ENCODE data around the gene TNIK. TPM values are rescaled to one million over a fixed set of nuclear protein-coding genes. Genes with fewer than 3 reads are reported as not detected.

The TNIK gene
- total RNA-seq, 1 experiment from 2014 or later, result not detected

DNA sequence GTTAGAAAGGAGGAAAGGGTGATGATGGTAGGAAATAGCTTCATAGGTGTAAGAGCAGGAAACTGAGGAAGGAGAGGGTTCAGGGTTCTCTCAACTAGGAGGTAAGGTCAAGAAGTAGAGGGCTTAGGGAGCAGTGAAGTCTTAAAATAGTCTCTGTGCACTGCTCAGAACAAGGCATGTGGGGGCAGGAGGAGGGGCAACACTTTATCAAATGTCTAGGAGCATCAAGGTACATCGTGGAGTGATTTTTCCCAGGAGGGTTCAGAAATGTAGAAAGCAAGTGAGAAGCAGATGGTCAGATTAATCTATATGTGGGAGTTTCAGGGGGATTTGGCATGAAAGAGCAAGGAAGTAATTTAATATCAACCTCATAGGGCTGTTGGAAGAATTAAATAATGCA lies 58.8 kb downstream of the TNIK start:
- H3K79me2 ChIP-seq (ENCODE audit: low read length), result no peaks in the 10 kb centered on the region
- no peaks in the 10 kb centered on the region for H3K36me3 ChIP-seq (ENCODE audit: insufficient read depth, low read length)
- no peak overlapping the region for H2AFZ ChIP-seq (ENCODE audit: low read length)
- DNase-seq, result no peak
- no peak overlapping the region for H3K9ac ChIP-seq (ENCODE audit: low read length)
- no peaks in the 10 kb centered on the region for H3K9me2 ChIP-seq (replicated peaks; ENCODE audit: insufficient read depth, low read length)
- no peaks in the 10 kb centered on the region for H4K20me1 ChIP-seq (ENCODE audit: insufficient read depth, low read depth, low read length)
- H3K4me1 ChIP-seq (ENCODE audit: low read length), result no peaks in the 10 kb centered on the region
- H3K27ac ChIP-seq (ENCODE audit: low read length), result no peak overlapping the region
- no peaks in the 10 kb centered on the region for H3K9me3 ChIP-seq (ENCODE audit: low read length)
- H3K4me3 ChIP-seq (ENCODE audit: low read length), result no peak overlapping the region
- H3K4me2 ChIP-seq (ENCODE audit: low read depth, low read length, poor library complexity, severe bottlenecking), result no peak overlapping the region
- no peaks in the 10 kb centered on the region for H3K27me3 ChIP-seq (ENCODE audit: low read length)

DNA sequence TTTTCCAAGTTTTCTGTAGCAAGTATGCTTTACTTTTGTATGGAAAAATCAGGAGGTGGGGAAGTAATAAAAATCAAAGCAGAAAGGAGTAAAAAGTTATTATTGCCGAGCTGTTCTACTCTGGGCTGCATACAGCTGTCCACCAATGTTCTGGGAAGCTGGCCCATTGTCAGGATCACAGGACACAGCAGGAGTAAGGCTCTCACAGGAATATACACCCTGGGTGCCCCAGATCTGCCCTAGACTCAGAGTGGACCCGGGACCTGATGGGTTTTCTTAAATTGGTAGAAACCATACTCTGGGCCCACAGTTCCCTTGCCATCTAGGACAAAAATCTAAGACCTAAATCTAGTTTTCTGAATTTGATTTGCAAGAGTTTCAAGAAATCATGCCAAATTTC lies 60.4 kb downstream of the TNIK start:
- DNase-seq, result no peak
- no peak overlapping the region for H3K27ac ChIP-seq (ENCODE audit: low read length)
- H3K9me2 ChIP-seq (replicated peaks; ENCODE audit: insufficient read depth, low read length), result no peaks in the 10 kb centered on the region
- H3K36me3 ChIP-seq (ENCODE audit: insufficient read depth, low read length), result no peaks in the 10 kb centered on the region
- H3K4me3 ChIP-seq (ENCODE audit: low read length), result no peak overlapping the region
- no peak overlapping the region for H3K9ac ChIP-seq (ENCODE audit: low read length)
- H3K27me3 ChIP-seq (ENCODE audit: low read length), result no peaks in the 10 kb centered on the region
- no peak overlapping the region for H3K4me2 ChIP-seq (ENCODE audit: low read depth, low read length, poor library complexity, severe bottlenecking)
- no peaks in the 10 kb centered on the region for H3K9me3 ChIP-seq (ENCODE audit: low read length)
- no peaks in the 10 kb centered on the region for H4K20me1 ChIP-seq (ENCODE audit: insufficient read depth, low read depth, low read length)
- H3K79me2 ChIP-seq (ENCODE audit: low read length), result no peaks in the 10 kb centered on the region
- H2AFZ ChIP-seq (ENCODE audit: low read length), result no peak overlapping the region
- H3K4me1 ChIP-seq (ENCODE audit: low read length), result no peaks in the 10 kb centered on the region

DNA sequence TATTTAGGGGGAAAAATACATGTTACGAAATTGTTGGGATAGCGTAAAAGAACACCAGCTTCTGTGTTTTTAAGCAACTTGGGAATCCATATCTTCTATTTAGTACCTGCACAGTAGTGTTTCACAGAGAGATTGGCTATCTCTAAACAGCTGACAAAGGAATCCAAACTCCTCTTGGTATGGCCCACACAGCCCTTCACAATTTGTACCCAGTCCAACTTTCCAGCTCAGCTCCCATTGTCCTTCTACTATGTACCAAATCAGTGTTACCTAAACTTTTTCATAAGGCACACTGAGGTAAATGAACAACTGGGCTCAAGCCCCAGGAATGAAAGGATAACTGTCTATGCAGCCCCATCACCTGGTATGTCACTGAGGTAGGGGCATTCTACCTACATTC lies 61.9 kb downstream of the TNIK start:
- no peak overlapping the region for H2AFZ ChIP-seq (ENCODE audit: low read length)
- DNase-seq, result no peak
- no peaks in the 10 kb centered on the region for H3K27me3 ChIP-seq (ENCODE audit: low read length)
- no peaks in the 10 kb centered on the region for H3K79me2 ChIP-seq (ENCODE audit: low read length)
- H3K9ac ChIP-seq (ENCODE audit: low read length), result no peak overlapping the region
- H3K9me2 ChIP-seq (replicated peaks; ENCODE audit: insufficient read depth, low read length), result no peaks in the 10 kb centered on the region
- no peaks in the 10 kb centered on the region for H3K36me3 ChIP-seq (ENCODE audit: insufficient read depth, low read length)
- H3K27ac ChIP-seq (ENCODE audit: low read length), result no peak overlapping the region
- no peaks in the 10 kb centered on the region for H3K9me3 ChIP-seq (ENCODE audit: low read length)
- H3K4me1 ChIP-seq (ENCODE audit: low read length), result no peaks in the 10 kb centered on the region
- no peak overlapping the region for H3K4me3 ChIP-seq (ENCODE audit: low read length)
- no peak overlapping the region for H3K4me2 ChIP-seq (ENCODE audit: low read depth, low read length, poor library complexity, severe bottlenecking)
- no peaks in the 10 kb centered on the region for H4K20me1 ChIP-seq (ENCODE audit: insufficient read depth, low read depth, low read length)

DNA sequence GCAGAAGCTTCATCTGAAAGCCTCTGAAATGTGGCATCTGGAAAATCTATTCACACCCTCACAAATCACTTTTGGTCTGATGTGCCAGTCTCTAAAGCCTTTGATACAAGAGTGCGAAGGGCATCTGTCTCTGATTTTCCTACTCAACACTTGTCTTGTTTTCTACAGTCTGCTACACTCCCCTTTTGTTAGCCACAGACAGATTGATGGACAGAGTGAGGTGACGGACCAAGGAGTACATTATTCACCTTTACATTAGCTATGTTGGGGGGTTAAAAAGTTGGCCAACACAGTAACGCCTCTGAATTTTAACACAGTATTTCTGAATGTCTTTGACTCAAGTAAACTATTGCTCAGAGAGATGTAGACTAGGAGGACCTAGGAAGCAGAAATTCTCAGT lies 63.1 kb downstream of the TNIK start:
- H3K4me3 ChIP-seq (ENCODE audit: low read length), result no peak overlapping the region
- H4K20me1 ChIP-seq (ENCODE audit: insufficient read depth, low read depth, low read length), result no peaks in the 10 kb centered on the region
- no peak overlapping the region for H3K9ac ChIP-seq (ENCODE audit: low read length)
- H3K4me2 ChIP-seq (ENCODE audit: low read depth, low read length, poor library complexity, severe bottlenecking), result no peak overlapping the region
- H2AFZ ChIP-seq (ENCODE audit: low read length), result no peak overlapping the region
- no peaks in the 10 kb centered on the region for H3K9me2 ChIP-seq (replicated peaks; ENCODE audit: insufficient read depth, low read length)
- H3K27ac ChIP-seq (ENCODE audit: low read length), result no peak overlapping the region
- no peaks in the 10 kb centered on the region for H3K36me3 ChIP-seq (ENCODE audit: insufficient read depth, low read length)
- H3K9me3 ChIP-seq (ENCODE audit: low read length), result no peaks in the 10 kb centered on the region
- DNase-seq, result no peak
- H3K27me3 ChIP-seq (ENCODE audit: low read length), result no peaks in the 10 kb centered on the region
- H3K79me2 ChIP-seq (ENCODE audit: low read length), result no peaks in the 10 kb centered on the region
- H3K4me1 ChIP-seq (ENCODE audit: low read length), result no peaks in the 10 kb centered on the region

DNA sequence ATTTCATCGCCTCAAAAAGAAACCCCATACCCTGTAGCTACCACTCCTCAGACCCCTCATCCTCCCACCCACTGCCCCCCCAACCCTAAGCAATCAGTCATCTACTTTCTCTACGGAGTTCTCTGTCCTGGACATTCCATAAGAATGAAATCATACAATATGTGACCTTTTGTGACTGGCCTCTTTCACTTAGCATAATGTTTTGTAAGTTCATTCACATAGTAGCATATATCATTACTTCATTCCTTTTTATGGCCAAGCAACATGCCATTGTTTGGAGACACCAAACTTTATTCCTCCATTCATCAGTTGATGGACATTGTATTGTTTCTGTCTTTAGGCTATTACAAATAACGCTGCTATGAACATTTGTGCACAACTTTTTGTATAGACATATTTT lies 64.2 kb downstream of the TNIK start:
- no peaks in the 10 kb centered on the region for H4K20me1 ChIP-seq (ENCODE audit: insufficient read depth, low read depth, low read length)
- H3K9me2 ChIP-seq (replicated peaks; ENCODE audit: insufficient read depth, low read length), result no peaks in the 10 kb centered on the region
- H3K79me2 ChIP-seq (ENCODE audit: low read length), result no peaks in the 10 kb centered on the region
- no peak overlapping the region for H3K4me3 ChIP-seq (ENCODE audit: low read length)
- H3K4me2 ChIP-seq (ENCODE audit: low read depth, low read length, poor library complexity, severe bottlenecking), result no peak overlapping the region
- no peaks in the 10 kb centered on the region for H3K27me3 ChIP-seq (ENCODE audit: low read length)
- DNase-seq, result no peak
- no peaks in the 10 kb centered on the region for H3K9me3 ChIP-seq (ENCODE audit: low read length)
- H3K27ac ChIP-seq (ENCODE audit: low read length), result no peak overlapping the region
- H2AFZ ChIP-seq (ENCODE audit: low read length), result no peak overlapping the region
- H3K36me3 ChIP-seq (ENCODE audit: insufficient read depth, low read length), result no peaks in the 10 kb centered on the region
- H3K4me1 ChIP-seq (ENCODE audit: low read length), result no peaks in the 10 kb centered on the region
- H3K9ac ChIP-seq (ENCODE audit: low read length), result no peak overlapping the region

DNA sequence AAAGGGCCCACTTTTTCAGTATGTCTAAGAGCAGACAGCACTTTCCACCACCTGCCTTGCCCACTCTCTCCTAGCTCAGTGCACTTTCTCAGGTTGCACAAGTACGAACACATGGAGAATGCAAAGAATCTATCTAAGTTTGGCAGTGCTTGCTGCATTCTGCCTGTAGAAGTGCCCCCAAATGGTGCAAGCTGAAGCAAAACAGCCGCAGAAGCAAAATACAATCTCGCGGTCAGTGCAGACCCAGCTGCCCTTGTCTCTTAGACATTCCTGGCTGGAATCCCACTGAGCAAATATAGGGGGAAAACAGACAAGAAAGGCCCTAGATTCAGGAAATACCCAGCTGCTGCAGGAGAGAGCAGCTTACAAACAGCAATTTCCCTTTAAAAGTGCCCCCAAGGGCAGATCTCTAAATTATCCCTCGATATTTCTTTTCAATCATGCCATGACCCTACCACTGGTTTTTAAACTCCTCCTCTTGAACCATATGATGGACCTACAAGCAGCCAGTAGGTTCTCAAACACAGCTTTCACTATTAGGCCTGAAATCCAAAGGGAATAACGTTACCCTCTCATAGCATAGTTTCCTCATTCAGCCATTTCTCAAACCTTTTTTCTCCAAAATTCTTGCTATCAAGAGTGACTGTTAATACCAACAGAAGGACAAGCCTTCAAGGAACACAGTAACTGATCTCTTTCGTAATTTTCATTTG lies 67.0 kb downstream of the TNIK start:
- DNase-seq, result no peak
- H3K9me2 ChIP-seq (replicated peaks; ENCODE audit: insufficient read depth, low read length), result no peaks in the 10 kb centered on the region
- H3K4me1 ChIP-seq (ENCODE audit: low read length), result no peaks in the 10 kb centered on the region
- H3K9ac ChIP-seq (ENCODE audit: low read length), result no peak overlapping the region
- H4K20me1 ChIP-seq (ENCODE audit: insufficient read depth, low read depth, low read length), result no peaks in the 10 kb centered on the region
- no peak overlapping the region for H2AFZ ChIP-seq (ENCODE audit: low read length)
- no peak overlapping the region for H3K4me2 ChIP-seq (ENCODE audit: low read depth, low read length, poor library complexity, severe bottlenecking)
- no peaks in the 10 kb centered on the region for H3K9me3 ChIP-seq (ENCODE audit: low read length)
- H3K36me3 ChIP-seq (ENCODE audit: insufficient read depth, low read length), result no peaks in the 10 kb centered on the region
- H3K4me3 ChIP-seq (ENCODE audit: low read length), result no peak overlapping the region
- H3K27me3 ChIP-seq (ENCODE audit: low read length), result no peaks in the 10 kb centered on the region
- no peaks in the 10 kb centered on the region for H3K79me2 ChIP-seq (ENCODE audit: low read length)
- H3K27ac ChIP-seq (ENCODE audit: low read length), result no peak overlapping the region

DNA sequence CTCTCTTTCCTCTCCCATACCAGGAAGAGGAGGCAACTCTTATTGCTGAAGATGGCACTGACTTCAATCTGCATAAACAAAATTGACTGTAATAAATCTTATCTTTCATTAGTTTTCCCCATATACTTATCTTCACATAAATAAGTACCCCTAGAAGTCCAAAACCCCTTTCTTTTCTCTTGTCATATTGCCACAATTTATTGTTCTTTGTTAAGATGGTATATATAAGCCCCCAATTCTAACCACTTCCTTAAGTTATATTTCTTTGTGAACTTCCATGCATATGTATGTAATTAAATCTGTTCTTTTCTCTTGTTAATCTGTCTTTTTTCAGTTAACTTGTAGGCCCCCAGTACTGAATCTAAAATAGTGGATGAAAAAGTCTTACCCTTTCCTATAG lies 68.8 kb downstream of the TNIK start:
- Histone ChIP-seq H2AFZ (ENCODE audit: low read length) (no peak overlapping the region), H3K36me3 (ENCODE audit: insufficient read depth, low read length) (no peaks in the 10 kb centered on the region), H3K9ac (ENCODE audit: low read length) (no peak overlapping the region), H3K9me3 (ENCODE audit: low read length) (no peaks in the 10 kb centered on the region), H3K79me2 (ENCODE audit: low read length) (no peaks in the 10 kb centered on the region), H3K27me3 (ENCODE audit: low read length) (no peaks in the 10 kb centered on the region), H3K27ac (ENCODE audit: low read length) (no peak overlapping the region), H3K4me1 (ENCODE audit: low read length) (no peaks in the 10 kb centered on the region), H3K9me2 (replicated peaks; ENCODE audit: insufficient read depth, low read length) (no peaks in the 10 kb centered on the region), H3K4me3 (ENCODE audit: low read length) (no peak overlapping the region), H4K20me1 (ENCODE audit: insufficient read depth, low read depth, low read length) (no peaks in the 10 kb centered on the region), H3K4me2 (ENCODE audit: low read depth, low read length, poor library complexity, severe bottlenecking) (no peak overlapping the region)
- no peak for DNase-seq

DNA sequence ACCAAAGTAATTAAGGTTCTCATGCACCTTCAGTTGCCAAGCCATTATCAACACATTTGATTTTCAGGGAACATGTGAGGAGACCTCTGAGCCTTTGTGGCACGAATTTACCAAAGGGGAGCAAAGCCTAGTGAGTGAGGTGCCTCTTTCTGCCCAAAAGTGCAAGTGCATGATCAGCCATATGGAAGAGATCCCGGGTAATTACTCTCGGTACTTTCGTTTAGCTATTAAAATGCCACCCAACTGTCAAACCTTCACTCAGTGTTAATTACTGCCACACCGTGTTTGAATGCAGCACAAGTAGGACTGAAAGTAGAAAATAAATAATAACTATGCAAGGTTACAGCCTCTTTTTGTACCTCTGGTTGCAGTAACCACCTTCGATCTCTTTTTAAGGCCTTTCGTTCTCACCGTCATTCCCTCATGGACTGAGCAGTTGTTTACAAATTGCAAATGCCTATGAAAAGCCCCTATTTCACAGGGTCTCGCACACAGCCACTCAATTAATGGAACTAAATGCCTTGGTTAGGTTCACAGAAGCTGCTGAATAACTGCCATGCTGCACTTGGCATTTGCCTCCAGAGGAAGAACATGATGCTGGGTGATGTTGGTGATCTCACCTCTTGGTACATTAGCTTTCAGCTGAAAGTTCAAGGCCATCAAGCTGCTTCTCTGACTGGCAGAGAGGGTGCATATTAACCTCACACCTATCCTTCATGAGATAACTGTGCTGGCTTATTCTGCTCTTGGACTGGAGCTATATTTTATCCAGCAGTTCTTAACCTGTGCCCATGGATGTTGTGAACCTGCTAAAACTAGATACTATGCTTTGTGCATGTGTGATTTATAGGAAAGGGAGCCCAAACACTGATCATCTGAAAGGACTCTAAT lies 69.9 kb downstream of the TNIK start:
- Histone ChIP-seq H3K36me3 (ENCODE audit: insufficient read depth, low read length) (no peaks in the 10 kb centered on the region), H3K27ac (ENCODE audit: low read length) (no peak overlapping the region), H3K9me3 (ENCODE audit: low read length) (no peaks in the 10 kb centered on the region), H3K4me2 (ENCODE audit: low read depth, low read length, poor library complexity, severe bottlenecking) (no peak overlapping the region), H3K27me3 (ENCODE audit: low read length) (no peaks in the 10 kb centered on the region), H3K4me1 (ENCODE audit: low read length) (no peaks in the 10 kb centered on the region), H3K9me2 (replicated peaks; ENCODE audit: insufficient read depth, low read length) (no peaks in the 10 kb centered on the region), H3K79me2 (ENCODE audit: low read length) (no peaks in the 10 kb centered on the region), H3K9ac (ENCODE audit: low read length) (no peak overlapping the region), H4K20me1 (ENCODE audit: insufficient read depth, low read depth, low read length) (no peaks in the 10 kb centered on the region), H2AFZ (ENCODE audit: low read length) (no peak overlapping the region), H3K4me3 (ENCODE audit: low read length) (no peak overlapping the region)
- no peak for DNase-seq
